ENCODE results near the gene NPAS2. TPM values are rescaled to one million over a fixed set of nuclear protein-coding genes. Genes with fewer than 3 reads are reported as not detected.

Gene NPAS2
- total RNA-seq, 2 donors from 2014 or later = 24.2 to 45.8 TPM

GRCh38 chr2:100936070-100936741 lies 116.3 kb downstream of the NPAS2 start:
- intact Hi-C loops (cut with DNase I) = no loop called here
- no peak overlapping the region for H3K27ac ChIP-seq
- H3K9me3 ChIP-seq = no peaks in the 10 kb centered on the region
- no peaks in the 10 kb centered on the region for H3K4me1 ChIP-seq (replicated peaks)
- TF ChIP-seq POLR2AphosphoS5 (IDR thresholded peaks at IDR 0.05) = no peak
- TF ChIP-seq CTCF (IDR thresholded peaks at IDR 0.05) = no peak
- TF ChIP-seq POLR2A (IDR thresholded peaks at IDR 0.05) = no peak
- 90% methylated on average over 10 of the region's 10 CpGs for WGBS
- no peaks in the 10 kb centered on the region for H3K27me3 ChIP-seq (replicated peaks; ENCODE audit: insufficient read depth)
- H3K36me3 ChIP-seq = no peaks in the 10 kb centered on the region
- no peak overlapping the region for H3K4me3 ChIP-seq
- no peak for DNase-seq (ENCODE audit: low spot score)

GRCh38 chr2:100936972-100937542 lies 117.1 kb downstream of the NPAS2 start:
- no peak for DNase-seq (ENCODE audit: low spot score)
- no peak overlapping the region for H3K4me3 ChIP-seq
- intact Hi-C loops (cut with DNase I) = no loop called here
- WGBS = 98% methylated on average over 2 of the region's 2 CpGs
- TF ChIP-seq POLR2A (IDR thresholded peaks at IDR 0.05) = no peak
- no peak for TF ChIP-seq CTCF (IDR thresholded peaks at IDR 0.05)
- no peak for TF ChIP-seq POLR2AphosphoS5 (IDR thresholded peaks at IDR 0.05)
- no peaks in the 10 kb centered on the region for H3K9me3 ChIP-seq
- no peaks in the 10 kb centered on the region for H3K36me3 ChIP-seq
- H3K27me3 ChIP-seq (replicated peaks; ENCODE audit: insufficient read depth) = no peaks in the 10 kb centered on the region
- H3K4me1 ChIP-seq (replicated peaks) = no peaks in the 10 kb centered on the region
- no peak overlapping the region for H3K27ac ChIP-seq

- intact Hi-C loops (cut with DNase I) = no loop called here
- Histone ChIP-seq H3K4me1 (replicated peaks) (no peaks in the 10 kb centered on the region), H3K36me3 (no peaks in the 10 kb centered on the region), H3K27ac (no peak overlapping the region), H3K4me3 (no peak overlapping the region), H3K9me3 (no peaks in the 10 kb centered on the region), H3K27me3 (replicated peaks; ENCODE audit: insufficient read depth) (no peaks in the 10 kb centered on the region)
- 83% methylated on average over 15 of the region's 15 CpGs for WGBS
- DNase-seq (ENCODE audit: low spot score) = no peak
- TF ChIP-seq POLR2AphosphoS5 (IDR thresholded peaks at IDR 0.05) (no peak), POLR2A (IDR thresholded peaks at IDR 0.05) (no peak), CTCF (IDR thresholded peaks at IDR 0.05) (no peak)
Observed at GRCh38 chr2:100938031-100939026, 118.4 kb downstream of the NPAS2 start.

GRCh38 chr2:100939445-100939844 lies 119.5 kb downstream of the NPAS2 start:
- no peak for DNase-seq (ENCODE audit: low spot score)
- Histone ChIP-seq H3K4me3 (no peak overlapping the region), H3K27ac (no peak overlapping the region), H3K9me3 (no peaks in the 10 kb centered on the region), H3K36me3 (no peaks in the 10 kb centered on the region), H3K27me3 (replicated peaks; ENCODE audit: insufficient read depth) (no peaks in the 10 kb centered on the region), H3K4me1 (replicated peaks) (no peaks in the 10 kb centered on the region)
- intact Hi-C loops (cut with DNase I) = no loop called here
- 94% methylated on average over 6 of the region's 6 CpGs for WGBS
- TF ChIP-seq CTCF (IDR thresholded peaks at IDR 0.05) = no peak
- no peak for TF ChIP-seq POLR2A (IDR thresholded peaks at IDR 0.05)
- TF ChIP-seq POLR2AphosphoS5 (IDR thresholded peaks at IDR 0.05) = no peak
